Activated CD8-positive, alpha-beta memory T cell treated with anti-CD3 and anti-CD28 coated beads, Interleukin-2, amount 10 ng/mL, durations not matched to agents 7 days and 5 days (primary cell): ENCODE results near the gene SP110. TPM values are rescaled to one million over a fixed set of nuclear protein-coding genes. Genes with fewer than 3 reads are reported as not detected.

ENCODE experiments used
- ATAC-seq: fragments of 150-1000 bp; cut with Tn5 transposase; one replicate; pipeline ENCODE4 v1.10.0; 2021; ENCODE audit warnings: moderate library complexity
- CTCF ChIA-PET: fragments of 350-600 bp; sonication (Branson Sonifier 250); formaldehyde crosslinking; loops from one replicate; lab custom pipeline; 2021; ENCODE audit warnings: antibody characterized with exemption; lab: Charles Lee
- DNase-seq: peaks from one replicate; pipeline ENCODE4 v3.0.0-alpha.2; 2020
- H3K27ac Mint-ChIP-seq: one replicate; pipeline ENCODE4 v1.8.0; 2021; ENCODE audit warnings: mild to moderate bottlenecking, mixed read lengths
- H3K27me3 Mint-ChIP-seq: one replicate; pipeline ENCODE4 v1.8.0; 2021; ENCODE audit warnings: mixed read lengths
- H3K36me3 Mint-ChIP-seq: one replicate; pipeline ENCODE4 v1.8.0; 2021; ENCODE audit warnings: mild to moderate bottlenecking, mixed read lengths
- H3K4me1 Mint-ChIP-seq: one replicate; pipeline ENCODE4 v1.8.0; 2021; ENCODE audit warnings: mixed read lengths
- H3K4me3 Mint-ChIP-seq: one replicate; pipeline ENCODE4 v1.8.0; 2021; ENCODE audit warnings: mild to moderate bottlenecking, moderate library complexity, mixed read lengths
- H3K9me3 Mint-ChIP-seq: one replicate; pipeline ENCODE4 v1.8.0; 2022; ENCODE audit warnings: low read depth, mixed read lengths
- total RNA-seq, 2 experiments: library from RNA; stranded (reverse); gene quantifications; one replicate each; pipeline ENCODE4 v1.2.3, GENCODE V29; 2021

The SP110 gene
- total RNA-seq, 2 experiments from 2014 or later: 111 to 148 TPM

DNA sequence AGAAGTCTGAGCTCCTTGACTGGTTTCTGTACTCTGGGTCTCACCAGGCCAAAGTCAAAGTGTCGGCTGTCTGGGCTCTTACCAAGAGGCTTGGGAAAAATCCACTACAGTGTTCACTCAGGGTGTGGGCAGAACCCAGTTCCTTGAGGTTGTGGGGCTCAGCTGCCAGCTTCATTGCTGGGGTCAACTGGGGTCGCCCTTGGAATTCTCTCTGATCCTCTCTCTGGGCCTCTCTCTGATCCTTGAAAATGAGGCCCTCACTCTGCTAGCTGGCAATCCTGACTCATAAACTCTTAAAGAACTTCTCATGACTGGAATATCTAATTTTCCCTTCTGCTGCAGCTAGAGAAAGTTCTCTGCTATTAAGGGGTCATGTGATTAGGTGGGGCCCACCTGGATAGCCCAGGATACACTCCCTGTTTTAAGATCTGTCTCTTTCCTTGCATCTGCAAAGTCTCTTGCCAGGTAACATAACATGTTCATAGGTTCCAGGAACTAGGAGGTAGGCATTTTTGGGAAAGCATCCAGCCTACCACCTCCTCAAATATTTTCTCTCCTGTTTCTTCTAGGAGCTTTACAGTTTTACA is 66.3 kb downstream of the SP110 start:
- H3K36me3 Mint-ChIP-seq: no peaks in the 10 kb centered on the region
- no peak overlapping the region for H3K4me3 Mint-ChIP-seq
- H3K9me3 Mint-ChIP-seq: no peaks in the 10 kb centered on the region
- H3K27me3 Mint-ChIP-seq: no peaks in the 10 kb centered on the region
- H3K4me1 Mint-ChIP-seq: peaks cover 2% of the 10 kb centered on the region
- CTCF ChIA-PET: interaction anchor here (1.0 to 1.6 kb wide), 4 partner anchors 9 to 145 kb away, joined by 3 to 6 read pairs (median 4); no protein-coding TSS in a partner anchor
- no peak overlapping the region for H3K27ac Mint-ChIP-seq
- ATAC-seq (no peak), DNase-seq (no peak)

DNA sequence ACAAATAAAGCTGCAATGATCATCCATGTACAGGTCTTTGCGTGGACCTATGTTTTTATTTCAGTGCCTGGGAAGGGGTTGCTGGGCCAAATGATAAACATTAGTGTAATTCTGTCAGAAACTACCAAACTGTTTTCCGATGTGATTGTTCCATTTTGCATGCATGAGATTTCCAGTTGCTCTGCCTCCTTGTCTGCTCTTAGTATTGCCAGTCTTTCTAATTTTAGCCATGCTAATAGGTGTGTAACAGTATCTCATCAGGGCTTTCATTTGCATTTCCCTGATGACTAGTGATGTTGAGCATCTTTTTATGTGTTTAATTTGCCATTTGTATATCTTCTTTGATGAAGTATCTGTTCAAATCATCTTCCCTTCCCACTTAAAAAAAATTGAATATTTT is 67.5 kb downstream of the SP110 start:
- no peak overlapping the region for H3K27ac Mint-ChIP-seq
- no peaks in the 10 kb centered on the region for H3K27me3 Mint-ChIP-seq
- ATAC-seq (no peak), DNase-seq (no peak)
- H3K9me3 Mint-ChIP-seq: no peaks in the 10 kb centered on the region
- H3K4me1 Mint-ChIP-seq: peaks cover 2% of the 10 kb centered on the region
- CTCF ChIA-PET: interaction anchor here (1.1 to 1.7 kb wide), 2 partner anchors 36 to 50 kb away, joined by 3 read pairs; no protein-coding TSS in a partner anchor
- no peaks in the 10 kb centered on the region for H3K36me3 Mint-ChIP-seq
- no peak overlapping the region for H3K4me3 Mint-ChIP-seq

DNA sequence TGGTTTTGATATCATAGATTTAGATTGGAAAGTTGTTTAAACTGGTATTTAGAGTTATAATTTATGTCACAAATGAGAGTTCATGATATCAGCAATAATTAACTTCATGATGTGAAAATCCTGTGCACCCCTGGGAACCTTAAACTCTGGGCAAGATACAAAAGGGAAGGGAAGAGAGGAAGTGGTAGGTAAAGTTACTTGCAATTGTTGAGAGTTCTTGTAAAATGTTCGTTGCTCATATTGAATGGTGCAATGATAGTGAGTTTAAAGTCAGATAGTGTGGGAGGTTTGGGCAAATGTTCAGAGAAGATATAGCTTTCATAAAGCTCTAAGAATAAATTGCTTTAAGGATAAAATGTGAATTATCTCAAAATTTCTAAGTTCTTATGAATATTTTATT is 75.4 kb downstream of the SP110 start:
- CTCF ChIA-PET: interaction anchor here (0.7 kb wide), 1 partner anchor 500 kb away, joined by 3 read pairs; no protein-coding TSS in a partner anchor
- H3K9me3 Mint-ChIP-seq: peaks cover 9% of the 10 kb centered on the region

DNA sequence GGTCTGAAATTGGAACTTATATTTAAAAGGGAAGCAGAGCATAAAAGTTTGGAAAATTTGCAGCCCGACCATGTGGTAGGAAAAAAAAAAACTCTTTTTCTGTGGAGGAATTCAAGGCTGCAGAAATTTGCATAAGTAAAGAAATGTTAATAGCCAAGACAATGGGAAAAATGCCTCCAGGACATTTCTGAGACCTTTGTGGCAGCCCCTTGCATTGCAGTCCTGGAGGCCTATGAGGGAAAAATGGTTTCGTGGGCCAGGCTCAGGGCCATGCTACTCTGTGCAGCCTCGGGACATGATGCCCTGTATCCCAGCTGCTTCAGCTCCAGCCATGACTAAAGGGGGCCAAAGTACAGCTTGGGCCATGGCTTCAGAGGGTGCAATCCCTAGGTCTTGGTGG is 79.1 kb downstream of the SP110 start:
- Mint-ChIP-seq H3K4me3 (no peak overlapping the region), H3K9me3 (peaks cover 9% of the 10 kb centered on the region), H3K4me1 (no peaks in the 10 kb centered on the region), H3K27me3 (peaks cover 8% of the 10 kb centered on the region), H3K27ac (no peak overlapping the region), H3K36me3 (peaks cover 3% of the 10 kb centered on the region)
- DNase-seq (no peak), ATAC-seq (no peak)
- CTCF ChIA-PET: no interaction called here

More for the DNA sequence above, 75.4 kb downstream of the SP110 start:
- Mint-ChIP-seq H3K4me1 (no peaks in the 10 kb centered on the region), H3K27me3 (peaks cover 3% of the 10 kb centered on the region), H3K36me3 (peaks cover 3% of the 10 kb centered on the region), H3K27ac (no peak overlapping the region), H3K4me3 (no peak overlapping the region)
- no peak for ATAC-seq
- no peak for DNase-seq

DNA sequence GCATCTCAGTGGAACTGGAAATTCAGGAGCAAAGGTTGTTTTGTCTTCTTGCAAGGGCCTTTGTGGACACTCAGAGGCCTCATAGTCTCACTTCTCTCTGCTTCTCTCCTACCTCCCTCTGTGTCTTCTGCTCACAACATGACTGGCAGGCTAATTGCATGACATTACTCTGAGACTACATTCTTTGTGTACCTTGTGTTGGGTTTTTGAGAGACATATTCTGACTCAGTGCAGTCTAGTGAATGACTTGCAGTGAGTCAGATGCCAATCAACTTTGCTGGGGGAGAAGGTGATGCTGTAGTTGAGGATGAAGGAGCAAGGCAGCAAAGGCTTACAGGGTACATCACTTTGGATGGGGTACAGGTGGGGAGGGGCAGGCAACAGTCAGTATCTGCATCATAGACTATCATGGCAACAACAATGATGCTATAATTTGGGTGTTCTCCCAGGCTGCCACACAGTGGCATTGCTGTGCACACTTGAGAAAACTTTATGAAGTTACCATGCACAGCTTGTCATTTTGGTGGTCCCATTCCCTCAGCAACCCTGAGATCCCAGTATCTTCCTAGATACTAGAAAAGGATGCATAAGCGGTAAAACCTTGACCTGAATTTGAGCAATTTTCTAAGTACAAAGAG is 81.8 kb downstream of the SP110 start:
- no peak overlapping the region for H3K4me3 Mint-ChIP-seq
- no peak for ATAC-seq
- H3K4me1 Mint-ChIP-seq: no peaks in the 10 kb centered on the region
- CTCF ChIA-PET: no interaction called here
- DNase-seq: no peak
- H3K9me3 Mint-ChIP-seq: peaks cover 9% of the 10 kb centered on the region
- peaks cover 3% of the 10 kb centered on the region for H3K36me3 Mint-ChIP-seq
- H3K27ac Mint-ChIP-seq: no peak overlapping the region
- H3K27me3 Mint-ChIP-seq: peaks cover 8% of the 10 kb centered on the region

DNA sequence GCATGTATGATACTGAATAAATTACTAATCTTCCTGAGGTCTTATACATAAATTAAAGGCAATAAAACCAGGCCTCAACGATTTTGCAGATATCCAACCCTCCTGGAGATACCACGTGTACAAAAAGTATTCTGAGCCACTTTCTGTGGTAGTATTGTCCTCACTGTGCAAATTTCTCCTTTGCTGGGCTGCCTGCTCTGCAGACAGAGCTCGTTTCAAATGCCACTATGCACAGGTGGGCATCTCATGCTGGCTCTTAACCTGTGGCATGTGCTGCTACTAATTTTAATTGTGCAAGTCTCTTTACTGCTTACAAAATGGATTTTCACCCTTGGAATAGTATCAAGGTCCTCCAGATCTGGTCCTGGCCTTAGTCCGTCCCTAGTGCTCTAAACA is 84.7 kb downstream of the SP110 start:
- ATAC-seq (no peak), DNase-seq (no peak)
- CTCF ChIA-PET: no interaction called here
- peaks cover 3% of the 10 kb centered on the region for H3K36me3 Mint-ChIP-seq
- H3K9me3 Mint-ChIP-seq: peaks cover 1% of the 10 kb centered on the region
- H3K4me3 Mint-ChIP-seq: no peak overlapping the region
- no peak overlapping the region for H3K27ac Mint-ChIP-seq
- H3K4me1 Mint-ChIP-seq: no peaks in the 10 kb centered on the region
- H3K27me3 Mint-ChIP-seq: peaks cover 7% of the 10 kb centered on the region

DNA sequence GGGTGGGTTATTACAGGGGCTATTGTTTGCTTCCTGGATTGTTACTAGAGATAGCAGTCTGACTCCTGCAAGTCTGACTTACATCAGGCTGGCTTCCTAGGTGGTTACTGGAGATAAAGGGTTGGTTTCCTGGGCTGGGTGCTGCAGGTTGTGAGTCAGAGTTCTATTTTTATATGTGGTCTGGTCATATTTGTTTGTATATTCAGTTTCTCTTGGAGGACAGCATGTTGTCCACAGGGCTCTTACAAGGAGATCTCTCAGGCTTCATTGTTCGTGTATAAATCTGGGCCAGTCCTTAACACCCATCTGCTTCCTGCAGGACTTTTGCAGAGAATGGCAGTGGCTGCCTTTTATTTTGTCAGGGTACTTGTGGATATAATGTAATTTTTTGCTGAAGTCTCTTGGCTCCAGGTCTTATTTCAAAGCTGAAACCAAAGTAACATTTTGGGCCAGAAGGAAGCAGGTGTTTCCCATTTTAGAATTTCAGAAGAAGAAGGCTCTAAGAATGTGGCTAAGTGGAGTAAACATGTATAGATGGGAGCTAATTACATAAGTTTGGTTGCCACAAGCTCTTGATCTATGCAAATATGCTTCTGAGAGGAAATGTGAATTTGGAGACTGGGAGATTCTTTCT is 85.2 kb downstream of the SP110 start:
- ATAC-seq (no peak), DNase-seq (no peak)
- Mint-ChIP-seq H3K27me3 (peaks cover 7% of the 10 kb centered on the region), H3K9me3 (no peaks in the 10 kb centered on the region), H3K4me1 (no peaks in the 10 kb centered on the region), H3K4me3 (no peak overlapping the region), H3K36me3 (peaks cover 2% of the 10 kb centered on the region), H3K27ac (no peak overlapping the region)
- CTCF ChIA-PET: interaction anchor here (1.2 kb wide), 1 partner anchor 10 kb away, joined by 4 read pairs; no protein-coding TSS in a partner anchor

DNA sequence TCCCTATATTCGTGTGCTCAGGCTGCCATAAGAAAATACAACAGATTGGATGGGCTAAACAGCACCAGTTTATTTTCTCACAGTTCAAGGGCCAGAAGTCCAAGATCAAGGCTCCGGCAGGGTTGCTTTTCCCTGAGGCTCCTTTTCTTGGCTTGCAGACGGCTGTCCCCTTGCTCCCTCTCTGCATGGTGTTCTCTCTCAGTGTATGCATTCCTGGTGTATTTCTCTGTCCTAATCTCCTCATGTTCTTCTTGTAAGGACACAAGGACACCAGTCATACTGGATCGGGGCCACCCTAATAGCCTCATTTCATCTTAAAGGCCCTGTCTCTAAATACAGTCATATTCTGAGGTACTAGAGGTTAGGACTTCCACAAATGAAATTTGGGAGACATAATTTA is 88.4 kb downstream of the SP110 start:
- Mint-ChIP-seq H3K27ac (no peak overlapping the region), H3K4me3 (no peak overlapping the region), H3K36me3 (peaks cover 2% of the 10 kb centered on the region), H3K9me3 (no peaks in the 10 kb centered on the region), H3K27me3 (peaks cover 2% of the 10 kb centered on the region), H3K4me1 (peaks cover 15% of the 10 kb centered on the region)
- no peak for DNase-seq
- CTCF ChIA-PET: interaction anchor here (1.4 kb wide), 1 partner anchor 27 kb away, joined by 3 read pairs; no protein-coding TSS in a partner anchor
- no peak for ATAC-seq

DNA sequence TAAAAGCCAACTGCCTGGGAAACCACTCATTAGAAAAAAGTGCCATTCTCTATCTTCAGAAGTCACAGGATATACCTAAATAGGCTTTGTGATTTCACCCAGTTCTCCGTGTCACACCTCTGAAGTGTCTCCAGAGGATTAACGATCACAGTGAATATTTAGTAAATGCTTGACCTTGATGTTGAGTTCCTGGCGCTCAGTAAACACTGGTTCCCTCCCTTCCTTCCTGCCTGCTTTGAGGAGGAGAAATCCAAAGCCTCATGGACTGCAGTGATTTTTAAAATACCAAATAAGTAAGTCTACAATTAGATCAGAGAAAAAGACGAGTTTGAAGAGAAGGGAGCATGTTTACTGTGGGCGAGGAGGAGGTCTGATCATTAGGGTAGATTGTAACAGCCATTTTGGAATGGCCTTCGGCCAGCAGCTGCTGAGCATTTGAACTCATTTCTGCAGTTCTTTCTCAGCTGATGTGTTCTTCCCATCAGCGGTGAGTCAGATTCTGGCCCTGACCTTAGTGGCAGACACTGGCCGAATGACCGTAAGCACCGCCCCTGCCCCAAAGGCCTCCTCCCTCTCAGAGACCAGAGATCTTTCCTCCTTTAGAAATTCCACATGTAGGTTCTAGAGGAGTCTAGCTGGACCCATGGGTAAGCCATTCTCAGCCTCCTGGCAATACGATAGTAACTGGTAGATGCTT is 89.0 kb downstream of the SP110 start:
- no peak for ATAC-seq
- H3K4me1 Mint-ChIP-seq: peaks cover 19% of the 10 kb centered on the region
- no peak for DNase-seq
- no peak overlapping the region for H3K4me3 Mint-ChIP-seq
- no peak overlapping the region for H3K27ac Mint-ChIP-seq
- CTCF ChIA-PET: interaction anchor here (1.4 to 4.6 kb wide), 3 partner anchors 28 to 63 kb away, joined by 3 to 19 read pairs (median 12); no protein-coding TSS in a partner anchor
- H3K27me3 Mint-ChIP-seq: peaks cover 2% of the 10 kb centered on the region
- H3K9me3 Mint-ChIP-seq: no peaks in the 10 kb centered on the region
- peaks cover 2% of the 10 kb centered on the region for H3K36me3 Mint-ChIP-seq

DNA sequence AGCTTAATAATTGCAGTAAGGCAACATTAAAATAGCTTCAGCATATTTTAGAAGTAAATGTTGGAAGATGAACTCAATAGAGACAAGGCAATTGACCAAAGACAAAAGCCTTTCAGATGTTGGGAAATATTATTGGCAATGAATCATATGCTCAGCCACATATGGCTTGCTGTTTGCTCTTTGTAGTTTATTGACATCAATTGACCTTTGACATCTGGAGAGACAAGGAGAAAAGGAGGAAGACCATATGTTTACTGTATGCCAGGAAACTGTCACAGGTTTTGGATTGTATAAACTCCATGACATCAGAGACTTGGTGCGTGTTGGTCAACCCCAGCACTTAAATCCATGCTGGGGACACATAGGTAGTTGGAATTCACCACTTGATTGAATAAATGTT is 90.4 kb downstream of the SP110 start:
- peaks cover 2% of the 10 kb centered on the region for H3K36me3 Mint-ChIP-seq
- ATAC-seq (no peak), DNase-seq (no peak)
- H3K27me3 Mint-ChIP-seq: peaks cover 2% of the 10 kb centered on the region
- peaks cover 32% of the 10 kb centered on the region for H3K4me1 Mint-ChIP-seq
- H3K9me3 Mint-ChIP-seq: no peaks in the 10 kb centered on the region
- H3K27ac Mint-ChIP-seq: no peak overlapping the region
- CTCF ChIA-PET: interaction anchor here (2.9 to 4.6 kb wide), 2 partner anchors 32 to 62 kb away, joined by 12 to 19 read pairs; no protein-coding TSS in a partner anchor
- no peak overlapping the region for H3K4me3 Mint-ChIP-seq

DNA sequence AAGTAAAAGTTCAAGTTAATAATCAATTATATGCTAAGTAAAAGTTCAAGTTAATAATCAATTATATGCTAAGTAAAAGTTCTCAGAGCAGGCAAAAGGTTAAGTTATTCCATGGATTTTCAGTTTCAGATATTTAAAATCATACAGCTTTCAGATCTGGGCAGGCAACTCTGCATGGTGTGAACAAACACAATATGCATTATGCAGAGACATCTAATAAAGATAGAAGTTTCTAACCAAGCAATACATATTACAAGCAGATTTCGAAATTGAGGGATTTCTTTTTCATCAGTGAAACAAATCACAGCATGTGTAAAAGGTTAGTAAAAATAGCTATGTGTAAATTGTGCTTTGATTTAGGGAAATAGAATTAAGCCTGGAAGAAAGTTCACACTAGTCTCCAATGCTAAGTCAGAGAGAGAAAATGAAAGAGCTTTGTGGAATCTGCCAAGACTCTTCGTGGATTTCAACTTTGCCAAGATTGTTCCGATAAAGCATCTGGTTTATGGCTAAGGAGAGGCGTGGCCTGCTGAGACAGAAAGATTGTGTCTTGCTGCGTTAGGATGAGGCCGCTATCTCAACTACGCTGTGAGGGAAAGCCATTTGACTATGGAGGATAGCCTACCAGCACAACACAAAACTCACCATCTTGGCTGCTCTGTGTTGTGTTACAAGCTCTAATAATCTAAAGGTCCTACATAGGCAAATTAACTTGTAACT is 91.0 kb downstream of the SP110 start:
- peaks cover 36% of the 10 kb centered on the region for H3K4me1 Mint-ChIP-seq
- DNase-seq (no peak), ATAC-seq (no peak)
- H3K9me3 Mint-ChIP-seq: no peaks in the 10 kb centered on the region
- CTCF ChIA-PET: interaction anchor here (2.9 to 4.6 kb wide), 2 partner anchors 32 to 61 kb away, joined by 12 to 19 read pairs; no protein-coding TSS in a partner anchor
- peaks cover 2% of the 10 kb centered on the region for H3K27me3 Mint-ChIP-seq
- H3K36me3 Mint-ChIP-seq: peaks cover 2% of the 10 kb centered on the region
- no peak overlapping the region for H3K27ac Mint-ChIP-seq
- H3K4me3 Mint-ChIP-seq: no peak overlapping the region

DNA sequence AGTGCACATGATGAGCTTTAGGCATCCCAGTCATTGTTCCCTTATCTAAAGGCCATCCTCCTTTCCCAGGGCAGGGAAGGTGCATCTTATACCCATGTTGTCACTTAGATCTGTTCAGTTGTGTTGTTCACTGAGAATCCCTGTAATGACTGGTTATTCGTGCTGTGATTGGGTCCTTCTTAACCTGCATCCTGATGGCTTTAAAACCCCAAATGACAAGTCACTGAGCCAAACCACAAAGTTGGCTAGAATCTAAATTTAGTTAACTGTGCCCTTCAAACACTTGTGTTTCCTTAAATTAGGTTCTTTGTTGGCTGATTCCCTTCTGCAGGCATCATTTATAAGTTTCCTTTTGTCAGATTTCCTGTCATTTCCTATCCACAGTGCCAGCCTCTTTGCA is 92.6 kb downstream of the SP110 start:
- no peaks in the 10 kb centered on the region for H3K9me3 Mint-ChIP-seq
- H3K36me3 Mint-ChIP-seq: no peaks in the 10 kb centered on the region
- CTCF ChIA-PET: interaction anchor here (4.6 kb wide), 1 partner anchor 60 kb away, joined by 19 read pairs; no protein-coding TSS in a partner anchor
- H3K4me3 Mint-ChIP-seq: no peak overlapping the region
- H3K4me1 Mint-ChIP-seq: peaks cover 36% of the 10 kb centered on the region
- H3K27me3 Mint-ChIP-seq: peaks cover 2% of the 10 kb centered on the region
- ATAC-seq (peak; percentile 55), DNase-seq (no peak)
- H3K27ac Mint-ChIP-seq: no peak overlapping the region
